AG04450 (cell line): ENCODE measurements around the gene COA8. TPM values are rescaled to one million over a fixed set of nuclear protein-coding genes. Genes with fewer than 3 reads are reported as not detected.

Experiments
- CTCF ChIA-PET: fragments of 300-600, 350-600 bp; formaldehyde crosslinking; extraction: SDS; loops from one replicate; lab custom pipeline; 2022; ENCODE audit warnings: antibody characterized with exemption, inconsistent platforms; lab: Charles Lee
- POLR2A ChIA-PET: fragments of 350-600 bp; formaldehyde crosslinking; extraction: SDS; loops from one replicate; lab custom pipeline; 2021; ENCODE audit warnings: antibody characterized with exemption, inconsistent platforms; lab: Yijun Ruan, JAX
- DNase-seq: peaks from one replicate; pipeline ENCODE4 v3.0.0-alpha.2; 2011; ENCODE audit warnings: low read depth, low spot score
- H3K27ac ChIP-seq: one replicate; pipeline ENCODE4 v1.5.1; 2012; ENCODE audit warnings: low read depth, low read length, control low read depth
- H3K27me3 ChIP-seq: one replicate; pipeline ENCODE4 v1.6.0; 2012; ENCODE audit warnings: low read length; ENCODE audit not compliant: control insufficient read depth, insufficient read depth
- H3K4me3 ChIP-seq: 2 replicates; pipeline ENCODE4 v1.5.1; 2011; ENCODE audit warnings: mild to moderate bottlenecking, low read depth, low read length, control low read depth
- H3K9me3 ChIP-seq: 2 replicates; pipeline ENCODE4 v1.5.1; 2012; ENCODE audit warnings: low read length; ENCODE audit not compliant: control insufficient read depth, insufficient read depth
- CTCF ChIP-seq: IDR thresholded peaks from 2 replicates; pipeline ENCODE4 v1.5.1; 2011; ENCODE audit warnings: low read depth, low read length, control low read depth, inconsistent platforms
- polyA minus RNA-seq: library from RNA; depleted of rRNA, polyadenylated mRNA; stranded (reverse); fragments of >200 nt; gene quantifications from 2 replicates; pipeline ENCODE4 v1.2.3, GENCODE V29; 2011; rRNA and poly(A)+ RNA removed
- polyA plus RNA-seq: library from polyadenylated mRNA; depleted of rRNA; stranded (reverse); fragments of >200 nt; gene quantifications from 2 replicates; pipeline ENCODE4 v1.2.3, GENCODE V29; 2011; rRNA removed

Gene COA8, protein sequence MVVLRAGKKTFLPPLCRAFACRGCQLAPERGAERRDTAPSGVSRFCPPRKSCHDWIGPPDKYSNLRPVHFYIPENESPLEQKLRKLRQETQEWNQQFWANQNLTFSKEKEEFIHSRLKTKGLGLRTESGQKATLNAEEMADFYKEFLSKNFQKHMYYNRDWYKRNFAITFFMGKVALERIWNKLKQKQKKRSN
- polyA plus RNA-seq, result 25.8 and 29.8 TPM in 2 replicates
- polyA minus RNA-seq, result 5.7 and 6.3 TPM in 2 replicates

- TF ChIP-seq CTCF, result no peak
- H3K27ac ChIP-seq, result peak within 1 kb of the TSS; percentile 74
- DNase-seq, result no peak
- peaks cover 4% of the 10 kb centered on the region; the same call in 1 of the 2 replicates for H3K9me3 ChIP-seq
- no peaks in the 10 kb centered on the region for H3K27me3 ChIP-seq
- ChIA-PET POLR2A (interaction anchor here (1.3 to 1.8 kb wide), 3 partner anchors 14 to 34 kb away, joined by 3 to 7 read pairs (median 3); partner anchors contain the start of gene TRMT61A), CTCF (interaction anchor here (1.6 kb wide), 1 partner anchor 44 kb away, joined by 7 read pairs; no protein-coding TSS in a partner anchor)
- peak within 1 kb of the TSS; percentile 83 for H3K4me3 ChIP-seq
These were observed at the start of gene COA8, which contains the start of gene BAG5 for GRCh38 chr14:103562429-103563225. Gene COA8, plus strand, starts transcription at chr14:103562960. Its CDS starts 42 bp downstream, at chr14:103563002. Gene BAG5, minus strand, starts transcription at chr14:103562657. Its CDS starts 1,493 bp downstream, at chr14:103561164.

DNA sequence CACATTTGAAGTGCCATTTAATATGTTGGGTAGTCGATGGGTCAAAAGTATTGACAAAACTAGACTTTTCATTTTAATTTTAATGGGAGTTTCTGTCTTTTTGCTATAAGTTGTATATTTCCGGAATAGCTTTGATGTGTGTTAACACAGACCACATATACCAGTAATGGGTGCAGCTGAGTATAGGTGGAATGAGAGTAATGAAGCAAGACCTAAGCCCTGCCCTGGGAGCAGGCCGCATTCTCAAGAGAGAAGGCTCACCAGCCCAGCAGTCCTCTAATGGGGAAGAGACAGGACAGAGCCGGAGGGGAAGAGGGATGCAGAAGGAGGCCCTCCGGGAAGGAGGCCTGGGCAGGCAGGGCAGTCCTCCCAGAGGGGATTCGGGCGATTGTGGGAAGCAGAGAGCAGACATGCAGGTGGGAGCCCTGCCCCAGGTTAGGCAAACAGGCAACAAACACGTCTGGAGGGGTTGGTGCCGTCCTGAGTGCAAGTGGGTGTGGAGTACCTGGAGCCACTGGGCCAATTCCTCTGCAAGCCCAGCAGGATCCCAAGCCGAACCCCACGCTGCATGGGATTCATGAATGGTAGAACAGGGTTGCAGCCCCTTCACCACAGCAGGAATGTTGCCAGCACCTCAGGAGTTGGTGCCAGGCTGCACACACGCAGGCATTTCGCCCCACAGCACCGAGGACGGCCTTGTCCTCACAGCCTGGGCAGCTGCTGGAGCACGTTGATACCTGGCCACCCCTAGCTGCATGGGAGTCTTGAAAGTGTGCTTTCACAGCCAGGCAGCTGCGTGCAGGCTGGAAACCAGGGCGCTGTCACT, 48.0 kb upstream of the COA8 start:
- ChIA-PET CTCF (no interaction called here), POLR2A (no interaction called here)
- no peaks in the 10 kb centered on the region; the same call in 1 of the 2 replicates for H3K9me3 ChIP-seq
- no peak overlapping the region for H3K4me3 ChIP-seq
- no peaks in the 10 kb centered on the region for H3K27me3 ChIP-seq
- DNase-seq, result no peak
- no peak overlapping the region for H3K27ac ChIP-seq
- TF ChIP-seq CTCF, result no peak

- Histone ChIP-seq H3K27me3 (peaks cover 5% of the 10 kb centered on the region), H3K27ac (no peak overlapping the region), H3K9me3 (no peaks in the 10 kb centered on the region; the same call in 1 of the 2 replicates), H3K4me3 (no peak overlapping the region)
- ChIA-PET POLR2A (no interaction called here), CTCF (interaction anchor here (3.1 kb wide), 1 partner anchor 13 kb away, joined by 29 read pairs; the partner anchor contains the start of gene TRMT61A)
- no peak for DNase-seq
- no peak for TF ChIP-seq CTCF
These were observed 46.2 kb upstream of the COA8 start for GRCh38 chr14:103516426-103517173.

DNA sequence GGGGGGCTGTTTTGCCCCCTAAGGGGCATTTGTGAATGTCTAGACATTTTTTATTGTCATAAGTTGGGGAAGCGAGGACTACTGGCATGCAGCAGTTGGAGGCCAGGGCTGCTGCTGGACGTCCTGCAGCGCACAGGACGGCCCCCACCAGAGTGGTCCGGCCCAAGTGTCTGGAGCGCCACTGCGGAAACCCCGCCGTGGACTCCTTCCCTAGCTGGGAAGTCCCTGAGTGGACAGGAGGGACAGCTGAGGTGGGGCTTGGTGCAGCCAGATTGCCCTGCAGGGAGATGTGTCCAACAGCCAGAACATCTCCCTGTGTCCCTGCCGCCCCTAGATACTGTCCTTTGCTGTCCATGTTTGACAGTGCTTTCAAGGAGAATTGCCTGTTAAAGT, 45.6 kb upstream of the COA8 start:
- H3K27me3 ChIP-seq, result peaks cover 6% of the 10 kb centered on the region
- DNase-seq, result no peak
- H3K27ac ChIP-seq, result no peak overlapping the region
- H3K9me3 ChIP-seq, result no peaks in the 10 kb centered on the region; the same call in 1 of the 2 replicates
- POLR2A ChIA-PET, result no interaction called here
- TF ChIP-seq CTCF, result no peak
- H3K4me3 ChIP-seq, result no peak overlapping the region
- CTCF ChIA-PET, result interaction anchor here (2.1 to 3.1 kb wide), 2 partner anchors 12 kb away, joined by 11 to 29 read pairs; partner anchors contain the start of gene TRMT61A
